Skeletal muscle satellite cell (primary cell): ENCODE data around the gene TCF7.

Source experiments
- H3K27me3 ChIP-seq: 2 replicates; pipeline ENCODE4 v1.7.0; 2013; ENCODE audit warnings: low read length; ENCODE audit not compliant: control insufficient read depth, insufficient read depth
- H3K36me3 ChIP-seq: 2 replicates; pipeline ENCODE4 v1.7.0; 2013; ENCODE audit warnings: mild to moderate bottlenecking, control low read depth, low read length; ENCODE audit not compliant: insufficient read depth
- H3K4me1 ChIP-seq: 2 replicates; pipeline ENCODE4 v1.7.0; 2013; ENCODE audit warnings: low read length; ENCODE audit not compliant: control insufficient read depth, insufficient read depth
- H3K4me2 ChIP-seq: 2 replicates; pipeline ENCODE4 v1.7.0; 2013; ENCODE audit warnings: mild to moderate bottlenecking, low read length
- H3K4me3 ChIP-seq: 2 replicates; pipeline ENCODE4 v1.7.0; 2013; ENCODE audit warnings: low read length
- H3K9ac ChIP-seq: 2 replicates; pipeline ENCODE4 v1.7.0; 2013; ENCODE audit warnings: mild to moderate bottlenecking, low read depth, low read length, moderate library complexity
- H3K9me3 ChIP-seq: replicated peaks from 2 replicates; pipeline ENCODE4 v1.7.0; 2013; ENCODE audit warnings: mild to moderate bottlenecking, control low read depth, low read length

Gene TCF7

DNA sequence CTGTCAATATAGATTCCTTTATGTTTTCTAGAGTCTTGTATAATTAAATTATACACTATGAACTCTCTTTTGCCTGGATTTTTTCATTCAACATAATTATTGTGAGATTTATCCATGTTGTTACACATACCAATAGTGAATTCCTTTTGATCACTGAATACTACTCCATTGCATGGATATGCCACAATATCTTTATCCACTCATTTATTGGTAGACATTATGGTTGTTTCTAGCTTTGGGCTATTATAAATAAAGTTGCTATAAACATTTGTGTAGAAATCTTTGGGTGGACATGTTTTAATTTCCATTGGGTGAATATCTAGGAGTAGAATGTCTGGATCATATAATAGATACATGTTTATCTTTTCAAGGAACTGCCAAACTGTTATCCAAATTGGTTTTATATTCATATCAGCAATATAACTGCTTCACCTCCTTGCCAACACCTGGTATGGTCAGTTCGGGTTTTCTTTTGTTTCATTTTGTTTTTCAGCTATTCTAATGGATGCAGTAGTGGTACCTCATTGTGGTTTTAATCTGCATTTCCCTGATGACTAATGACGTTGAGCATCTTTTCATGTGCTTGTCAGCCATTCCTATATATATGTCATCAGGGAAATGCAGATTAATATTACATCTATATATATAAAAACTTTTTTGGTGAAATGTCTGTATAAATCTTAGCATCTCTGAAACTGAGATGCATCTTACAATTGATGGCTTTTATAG is 32.1 kb upstream of the TCF7 start:
- Histone ChIP-seq H3K36me3 (no peaks in the 10 kb centered on the region), H3K9ac (no peak overlapping the region), H3K4me1 (peaks cover 5% of the 10 kb centered on the region), H3K4me2 (no peak overlapping the region), H3K27me3 (peaks cover 24% of the 10 kb centered on the region), H3K4me3 (no peak overlapping the region), H3K9me3 (no peaks in the 10 kb centered on the region)

DNA sequence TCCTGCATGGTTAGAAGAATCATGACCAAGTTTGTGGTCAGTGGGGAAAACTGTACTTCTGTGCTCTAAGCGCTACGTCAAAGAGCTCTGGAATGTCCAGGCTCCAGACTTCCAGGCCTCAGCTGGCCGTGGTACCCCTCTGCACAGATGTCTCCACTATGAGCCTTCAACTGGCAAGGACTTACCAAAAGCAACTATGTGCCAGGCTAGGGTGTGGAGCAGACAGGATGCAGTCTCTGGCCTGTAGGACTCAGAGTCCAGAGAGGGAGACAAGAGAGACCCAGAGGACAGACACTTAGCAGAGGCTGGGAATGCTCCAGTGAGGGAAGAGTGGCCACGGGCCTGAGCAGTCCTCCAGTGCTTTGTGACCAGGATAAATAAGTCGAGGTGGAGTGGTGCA is 31.0 kb upstream of the TCF7 start:
- Histone ChIP-seq H3K27me3 (peaks cover 19% of the 10 kb centered on the region), H3K4me3 (no peak overlapping the region), H3K9me3 (no peaks in the 10 kb centered on the region), H3K4me1 (peaks cover 11% of the 10 kb centered on the region), H3K36me3 (no peaks in the 10 kb centered on the region), H3K9ac (no peak overlapping the region), H3K4me2 (no peak overlapping the region)

DNA sequence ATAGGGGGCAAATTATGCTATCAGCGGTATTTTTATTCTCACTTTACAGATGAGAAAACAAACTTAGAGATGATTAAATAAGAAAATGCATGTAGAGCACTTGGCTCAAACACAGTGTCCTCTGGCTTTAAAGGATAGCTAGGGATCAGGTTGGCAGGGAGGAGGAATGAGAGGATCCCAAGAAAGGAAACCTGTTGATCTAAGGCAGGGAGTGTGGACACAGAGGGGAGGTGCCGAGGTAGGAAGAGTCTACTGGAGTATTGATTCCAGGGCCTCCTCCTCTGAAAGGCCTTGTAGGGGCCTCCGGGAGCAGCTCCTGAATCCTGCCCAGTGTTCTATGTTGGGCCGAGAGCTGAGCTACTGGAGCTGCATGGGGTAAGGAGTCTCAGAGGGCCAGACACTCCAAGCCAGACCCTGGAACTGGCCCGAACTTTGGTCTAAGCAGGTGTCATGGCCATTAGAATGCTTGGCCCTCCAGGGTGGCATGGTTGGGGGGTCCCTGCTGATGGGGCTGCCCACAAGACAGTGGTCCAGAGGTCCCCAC is 30.4 kb upstream of the TCF7 start:
- no peaks in the 10 kb centered on the region for H3K9me3 ChIP-seq
- no peaks in the 10 kb centered on the region for H3K36me3 ChIP-seq
- H3K9ac ChIP-seq: no peak overlapping the region
- H3K4me2 ChIP-seq: no peak overlapping the region
- peaks cover 19% of the 10 kb centered on the region for H3K27me3 ChIP-seq
- no peak overlapping the region for H3K4me3 ChIP-seq
- peaks cover 13% of the 10 kb centered on the region for H3K4me1 ChIP-seq

DNA sequence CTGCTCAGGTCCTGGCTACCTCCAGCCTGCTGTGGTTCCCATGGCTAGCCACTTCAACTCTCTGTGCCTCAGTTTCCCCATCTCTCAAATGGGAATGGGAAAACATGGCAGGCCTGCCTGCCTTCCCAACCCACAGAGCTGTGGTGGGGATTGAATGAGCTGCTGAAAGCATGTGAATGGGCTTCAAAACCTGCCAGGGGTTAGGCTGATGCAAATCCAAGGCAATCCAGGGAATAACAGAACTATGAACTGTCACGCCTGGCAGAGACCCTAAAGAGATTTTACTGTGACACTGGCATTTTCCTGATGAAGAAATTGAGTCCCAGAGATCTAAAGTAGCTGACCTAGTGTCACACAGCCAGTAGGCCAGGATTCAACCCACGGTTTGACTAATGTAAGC is 29.9 kb upstream of the TCF7 start:
- no peak overlapping the region for H3K4me3 ChIP-seq
- no peaks in the 10 kb centered on the region for H3K9me3 ChIP-seq
- no peak overlapping the region for H3K9ac ChIP-seq
- H3K36me3 ChIP-seq: no peaks in the 10 kb centered on the region
- peaks cover 13% of the 10 kb centered on the region for H3K4me1 ChIP-seq
- peaks cover 19% of the 10 kb centered on the region for H3K27me3 ChIP-seq
- H3K4me2 ChIP-seq: no peak overlapping the region

DNA sequence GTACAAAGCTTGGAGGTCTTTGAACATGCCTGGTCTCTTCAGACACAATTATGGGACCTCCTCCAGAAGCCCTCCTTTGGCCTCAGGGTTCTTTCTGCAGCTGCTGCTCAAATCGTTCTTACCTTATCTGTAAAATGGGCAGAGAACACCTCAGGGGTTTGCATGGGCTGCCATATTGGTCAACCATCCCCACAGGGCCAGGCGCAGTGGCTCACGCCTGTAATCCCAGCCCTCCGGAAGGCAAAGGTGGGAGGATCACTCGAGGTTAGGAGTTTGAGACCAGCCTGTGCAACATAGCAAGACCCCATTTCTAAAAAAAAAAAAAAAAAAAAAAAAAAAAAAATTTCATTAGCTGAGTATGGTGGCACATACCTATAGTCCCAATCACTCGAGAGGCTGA is 29.1 kb upstream of the TCF7 start:
- Histone ChIP-seq H3K27me3 (peaks cover 23% of the 10 kb centered on the region), H3K9me3 (no peaks in the 10 kb centered on the region), H3K36me3 (no peaks in the 10 kb centered on the region), H3K9ac (no peak overlapping the region), H3K4me1 (peaks cover 13% of the 10 kb centered on the region), H3K4me2 (no peak overlapping the region), H3K4me3 (no peak overlapping the region)

DNA sequence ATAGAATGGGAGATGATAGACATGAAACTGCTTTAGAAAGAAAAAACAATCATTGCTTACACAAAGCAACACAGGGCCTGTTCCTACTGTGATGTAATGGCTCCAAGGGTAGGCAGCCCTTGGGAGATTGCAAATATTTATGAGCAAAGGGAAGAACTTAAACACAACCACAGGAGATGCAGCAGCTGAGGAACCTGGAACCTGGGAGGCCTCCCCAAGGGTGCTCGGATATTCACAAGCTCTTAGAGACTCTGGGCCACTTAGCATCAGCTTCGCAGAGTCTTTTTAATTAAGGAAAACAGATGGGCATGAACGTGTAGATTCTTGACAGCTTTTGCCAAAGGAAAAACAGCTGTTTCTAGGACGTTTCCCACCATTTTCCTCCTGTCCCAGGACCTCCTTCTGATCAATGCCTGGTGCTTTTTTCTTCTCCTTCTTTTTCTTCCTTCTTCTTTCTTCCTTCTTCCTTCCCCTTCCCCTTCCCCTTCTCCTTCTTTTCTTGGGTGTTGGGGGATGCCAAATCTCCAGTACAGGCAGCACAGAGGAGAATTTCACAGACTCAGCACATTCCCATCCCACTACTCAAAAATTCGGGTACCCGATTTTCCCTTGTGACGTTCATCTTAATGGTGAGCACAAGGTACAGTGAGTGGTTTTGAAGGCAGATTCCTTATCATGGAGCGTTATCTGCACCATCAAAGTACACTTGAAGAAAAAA is 28.1 kb upstream of the TCF7 start:
- Histone ChIP-seq H3K9me3 (no peaks in the 10 kb centered on the region), H3K4me3 (no peak overlapping the region), H3K27me3 (peaks cover 32% of the 10 kb centered on the region), H3K36me3 (no peaks in the 10 kb centered on the region), H3K9ac (no peak overlapping the region), H3K4me2 (no peak overlapping the region), H3K4me1 (peaks cover 13% of the 10 kb centered on the region)

- H3K4me1 ChIP-seq: peaks cover 13% of the 10 kb centered on the region
- H3K9me3 ChIP-seq: no peaks in the 10 kb centered on the region
- H3K27me3 ChIP-seq: peaks cover 37% of the 10 kb centered on the region
- no peak overlapping the region for H3K9ac ChIP-seq
- H3K4me2 ChIP-seq: no peak overlapping the region
- no peaks in the 10 kb centered on the region for H3K36me3 ChIP-seq
- no peak overlapping the region for H3K4me3 ChIP-seq
These were observed 27.6 kb upstream of the TCF7 start for GRCh38 chr5:134086943-134087305.

- peaks cover 13% of the 10 kb centered on the region for H3K4me1 ChIP-seq
- H3K9me3 ChIP-seq: no peaks in the 10 kb centered on the region
- peaks cover 47% of the 10 kb centered on the region for H3K27me3 ChIP-seq
- H3K4me3 ChIP-seq: no peak overlapping the region
- no peak overlapping the region for H3K9ac ChIP-seq
- H3K4me2 ChIP-seq: no peak overlapping the region
- H3K36me3 ChIP-seq: no peaks in the 10 kb centered on the region
These were observed 26.2 kb upstream of the TCF7 start for GRCh38 chr5:134088291-134088690.

DNA sequence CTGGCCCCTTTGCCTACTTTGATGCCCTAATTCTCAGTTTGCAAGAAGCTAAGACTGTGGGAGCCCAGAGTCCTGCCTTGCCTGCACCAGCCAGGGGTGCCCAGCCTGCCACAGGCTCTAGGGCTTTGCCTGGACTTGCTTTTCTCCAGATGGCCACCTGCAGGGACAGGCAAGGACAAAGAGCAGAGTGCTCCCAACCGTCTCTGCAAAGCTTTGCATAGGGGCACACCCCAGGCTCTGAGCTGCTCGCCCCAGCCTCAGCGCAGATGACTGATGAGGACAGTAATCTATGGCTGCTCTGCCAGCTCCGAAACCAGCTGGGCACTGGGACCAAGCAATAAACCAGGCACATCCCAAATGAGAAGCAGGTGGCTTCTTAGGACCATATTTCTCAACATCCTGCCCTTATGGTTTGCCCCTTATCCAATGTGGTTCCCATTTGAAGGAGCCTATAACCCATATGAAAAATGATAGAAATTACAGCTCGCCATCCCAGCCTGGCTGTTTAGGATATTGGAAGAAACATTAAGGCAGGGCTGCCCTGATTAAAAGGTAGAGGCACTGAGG is 25.4 kb upstream of the TCF7 start:
- H3K4me2 ChIP-seq: no peak overlapping the region
- no peak overlapping the region for H3K4me3 ChIP-seq
- peaks cover 51% of the 10 kb centered on the region for H3K27me3 ChIP-seq
- no peaks in the 10 kb centered on the region for H3K9me3 ChIP-seq
- peaks cover 8% of the 10 kb centered on the region for H3K4me1 ChIP-seq
- H3K9ac ChIP-seq: no peak overlapping the region
- H3K36me3 ChIP-seq: no peaks in the 10 kb centered on the region

GRCh38 chr5:134090522-134090921 is 24.0 kb upstream of the TCF7 start:
- Histone ChIP-seq H3K9me3 (no peaks in the 10 kb centered on the region), H3K4me1 (peaks cover 8% of the 10 kb centered on the region), H3K9ac (no peak overlapping the region), H3K27me3 (peaks cover 51% of the 10 kb centered on the region), H3K36me3 (no peaks in the 10 kb centered on the region), H3K4me2 (no peak overlapping the region), H3K4me3 (no peak overlapping the region)

- Histone ChIP-seq H3K9me3 (no peaks in the 10 kb centered on the region), H3K4me2 (no peak overlapping the region), H3K4me3 (no peak overlapping the region), H3K9ac (no peak overlapping the region), H3K27me3 (peaks cover 56% of the 10 kb centered on the region), H3K36me3 (no peaks in the 10 kb centered on the region), H3K4me1 (peaks cover 8% of the 10 kb centered on the region)
These were observed 22.8 kb upstream of the TCF7 start for GRCh38 chr5:134091626-134092121.
